Transverse colon (tissue), 4 donors: ENCODE results near the gene NOPCHAP1. TPM values are rescaled to one million over a fixed set of nuclear protein-coding genes. Genes with fewer than 3 reads are reported as not detected.
A peak's percentile ranks its signal among the peaks of the same experiment; 100 is the strongest.
"Not testable (repeated sequence)": the region's sequence is repeated elsewhere in the genome, so short reads cannot be mapped to it uniquely, and the experiment has no call there.

Experiments used
- DNase-seq: peaks from one replicate; pipeline ENCODE4 v3.0.0-alpha.2; 2019
- H3K27ac ChIP-seq, 4 donors: fragments of 200-600 bp; sonication (generic); 2 replicates each; pipeline ENCODE4 v1.5.1; 2016 to 2018; ENCODE audit warnings: inconsistent platforms in 4 of 4
- H3K27me3 ChIP-seq: fragments of 200-600 bp; sonication (generic); 2 replicates; pipeline ENCODE4 v1.5.1; 2017; ENCODE audit warnings: inconsistent platforms
- H3K36me3 ChIP-seq, 4 donors: fragments of 200-600 bp; sonication (generic); 2 replicates each; pipeline ENCODE4 v1.5.1; 2017 to 2019; ENCODE audit warnings: inconsistent platforms in 4 of 4
- H3K4me1 ChIP-seq, 4 donors: fragments of 200-600 bp; sonication (generic); 2 replicates each; pipeline ENCODE4 v1.5.1; 2017 to 2020; ENCODE audit warnings: inconsistent platforms in 4 of 4
- H3K4me3 ChIP-seq, 4 donors: fragments of 200-600 bp; sonication (generic); 1 replicate in 1 of 4; 2 replicates in 3 of 4; pipeline versions ENCODE4 v1.5.1 to v1.6.1; 2017 to 2019; ENCODE audit warnings: inconsistent platforms in 4 of 4
- H3K9me3 ChIP-seq, 2 donors: fragments of 200-600 bp; sonication (generic); 2 replicates each; pipeline ENCODE4 v1.5.1; 2017 to 2019; ENCODE audit warnings: inconsistent platforms in 2 of 2
- EP300 ChIP-seq: sonication (generic); formaldehyde crosslinking; IDR thresholded peaks from one replicate; pipeline ENCODE4 v1.6.1; 2017; ENCODE audit warnings: antibody characterized with exemption, low read depth
- POLR2A ChIP-seq: fragments of 450-650 bp; IDR thresholded peaks from one replicate; pipeline ENCODE4 v1.6.1; 2016; ENCODE audit warnings: antibody characterized with exemption, mild to moderate bottlenecking, moderate library complexity
- POLR2AphosphoS5 ChIP-seq, 3 donors: sonication (generic); formaldehyde crosslinking; IDR thresholded peaks; one replicate each; pipeline ENCODE4 v1.6.1; 2016; ENCODE audit warnings: antibody characterized with exemption in 3 of 3
- WGBS, 2 donors: methylation state at CpG; one replicate each; pipeline ENCODE4 v1.1.5; 2018; ENCODE audit warnings: low coverage in 1 of 2; 5-methylcytosine and 5-hydroxymethylcytosine counted together
- in situ Hi-C, 4 donors: fragments of 200-750 bp; cut with MboI; loops; one replicate each; pipeline versions ENCODE4 v1.15.0 to v1.15.1; 2017; ENCODE audit warnings: low sequenced_read_pairs in 3 of 4, low pct_ligation_motif_present in 1 of 4, low pct_unique_long_range_greater_than_20kb in 1 of 4
- intact Hi-C: fragments of 100-400 bp; cut with DNase I; formaldehyde crosslinking; loops from one replicate; pipeline ENCODE4 v1.15.1; 2023; ENCODE audit warnings: low total_unique reads
- total RNA-seq, 4 donors: library from RNA; depleted of rRNA; stranded (reverse); fragments of >200 nt; gene quantifications; one replicate each; pipeline ENCODE4 v1.1.0, GENCODE V29; 2016
- TF ChIP-seq, protein P1 (sequence below), 5 experiments: fragments of 200-600 bp in 3 of 5; fragments of 450-650 bp in 2 of 5; sonication (generic) in 3 of 5; IDR thresholded peaks; 1 replicate in 2 of 5; 2 replicates in 3 of 5; pipeline ENCODE4 v1.5.1; 2016 to 2017; ENCODE audit warnings: antibody characterized with exemption in 5 of 5, inconsistent platforms in 3 of 5, mild to moderate bottlenecking in 2 of 5, moderate library complexity in 1 of 5

The NOPCHAP1 gene
- total RNA-seq, 4 donors from 2014 or later, result 0.37 to 5.7 (median 2.2) TPM

DNA sequence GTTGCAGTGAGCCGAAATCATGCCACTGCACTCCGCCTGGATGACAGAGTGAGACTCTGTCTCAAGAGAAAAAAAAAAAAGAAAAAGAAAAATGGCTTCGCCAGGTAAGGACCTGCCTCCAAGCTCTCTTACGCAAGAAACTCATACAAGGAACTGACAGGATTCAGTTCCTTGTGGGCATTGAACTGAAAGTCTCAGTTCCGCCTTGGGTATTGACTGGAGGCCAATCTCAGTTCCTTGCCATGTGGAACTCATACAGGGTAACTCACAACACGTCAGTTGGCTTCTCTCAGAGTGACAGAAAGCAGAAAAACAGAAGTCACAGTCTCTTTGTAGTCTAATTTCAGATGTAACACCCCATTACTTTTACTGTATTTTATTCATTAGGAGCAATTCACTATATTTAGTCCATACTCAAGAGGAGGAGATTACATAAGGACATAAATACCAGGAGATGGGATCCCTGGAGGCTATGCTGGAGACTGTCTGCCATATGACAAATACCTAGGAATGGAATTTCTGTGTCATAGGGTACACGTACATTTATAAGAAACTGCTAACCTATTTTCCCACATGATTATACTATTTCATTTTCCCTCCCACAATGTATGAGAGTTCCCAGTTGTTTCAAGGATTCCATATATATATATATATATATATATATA, 11.4 kb upstream of the NOPCHAP1 start:
- Histone ChIP-seq H3K4me1 (no peaks in the 10 kb centered on the region), H3K4me3 (no peak overlapping the region), H3K27me3 (no peaks in the 10 kb centered on the region), H3K9me3 (no peaks in the 10 kb centered on the region), H3K36me3 (no peaks in the 10 kb centered on the region), H3K27ac (no peak overlapping the region)
- TF ChIP-seq, protein P1, sequence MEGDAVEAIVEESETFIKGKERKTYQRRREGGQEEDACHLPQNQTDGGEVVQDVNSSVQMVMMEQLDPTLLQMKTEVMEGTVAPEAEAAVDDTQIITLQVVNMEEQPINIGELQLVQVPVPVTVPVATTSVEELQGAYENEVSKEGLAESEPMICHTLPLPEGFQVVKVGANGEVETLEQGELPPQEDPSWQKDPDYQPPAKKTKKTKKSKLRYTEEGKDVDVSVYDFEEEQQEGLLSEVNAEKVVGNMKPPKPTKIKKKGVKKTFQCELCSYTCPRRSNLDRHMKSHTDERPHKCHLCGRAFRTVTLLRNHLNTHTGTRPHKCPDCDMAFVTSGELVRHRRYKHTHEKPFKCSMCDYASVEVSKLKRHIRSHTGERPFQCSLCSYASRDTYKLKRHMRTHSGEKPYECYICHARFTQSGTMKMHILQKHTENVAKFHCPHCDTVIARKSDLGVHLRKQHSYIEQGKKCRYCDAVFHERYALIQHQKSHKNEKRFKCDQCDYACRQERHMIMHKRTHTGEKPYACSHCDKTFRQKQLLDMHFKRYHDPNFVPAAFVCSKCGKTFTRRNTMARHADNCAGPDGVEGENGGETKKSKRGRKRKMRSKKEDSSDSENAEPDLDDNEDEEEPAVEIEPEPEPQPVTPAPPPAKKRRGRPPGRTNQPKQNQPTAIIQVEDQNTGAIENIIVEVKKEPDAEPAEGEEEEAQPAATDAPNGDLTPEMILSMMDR (IDR thresholded peaks at IDR 0.05), result no peak
- TF ChIP-seq EP300 (no peak), POLR2AphosphoS5 (IDR thresholded peaks at IDR 0.05) (no peak), POLR2A (no peak)
- 79 to 80% methylated on average over 3 to 7 of the region's 7 CpGs for WGBS, 2 donors
- intact Hi-C loops, result no loop called here
- in situ Hi-C loops, result no loop called here
- peak; percentile 40 for DNase-seq

DNA sequence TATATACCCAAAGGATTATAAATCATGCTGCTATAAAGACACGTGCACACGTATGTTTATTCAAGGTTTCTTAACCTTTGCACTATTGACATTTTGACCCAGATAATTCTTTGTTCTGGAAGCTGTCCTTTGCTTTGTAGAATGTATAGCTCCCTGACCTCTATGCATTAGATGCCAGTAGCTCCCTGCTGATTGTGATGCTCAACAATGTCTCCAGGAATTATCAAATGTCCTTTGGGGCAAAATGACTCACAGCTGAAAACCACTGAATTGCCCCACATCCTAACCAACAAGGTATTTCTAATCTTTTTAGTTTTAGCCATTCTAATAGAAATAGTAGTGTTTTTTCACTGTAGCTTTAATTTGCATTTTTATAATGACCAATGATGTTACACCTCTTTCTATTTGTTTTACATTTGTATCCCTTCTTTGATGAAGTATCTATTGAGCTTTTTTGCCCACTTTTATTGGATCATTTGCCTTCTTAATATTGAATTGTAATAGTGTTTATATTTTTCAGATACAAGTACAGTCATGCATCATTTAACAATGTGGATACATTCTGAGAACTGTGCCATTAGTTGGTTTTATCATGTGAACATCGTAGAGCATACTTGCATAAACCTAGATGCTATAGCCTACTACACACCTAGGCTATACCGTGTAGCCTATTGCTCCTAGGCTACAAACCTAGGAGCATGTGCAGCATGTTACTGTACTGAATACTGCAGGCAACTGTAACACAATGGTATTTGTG, 10.4 kb upstream of the NOPCHAP1 start:
- no peak for TF ChIP-seq POLR2A
- no peak for TF ChIP-seq POLR2AphosphoS5 (IDR thresholded peaks at IDR 0.05)
- no peak for TF ChIP-seq EP300
- TF ChIP-seq, protein P1 (IDR thresholded peaks at IDR 0.05), result no peak
- WGBS, 2 donors, result 86% methylated on average over 1 of the region's 4 CpGs; no CpG with 5 or more reads in 1 of the 2 donors
- no peak for DNase-seq
- H3K27ac ChIP-seq, result no peak overlapping the region
- no peaks in the 10 kb centered on the region for H3K27me3 ChIP-seq
- H3K4me3 ChIP-seq, result no peak overlapping the region
- in situ Hi-C loops, result no loop called here
- no peaks in the 10 kb centered on the region for H3K4me1 ChIP-seq
- H3K9me3 ChIP-seq, result no peaks in the 10 kb centered on the region
- no peaks in the 10 kb centered on the region for H3K36me3 ChIP-seq
- intact Hi-C loops, result no loop called here

DNA sequence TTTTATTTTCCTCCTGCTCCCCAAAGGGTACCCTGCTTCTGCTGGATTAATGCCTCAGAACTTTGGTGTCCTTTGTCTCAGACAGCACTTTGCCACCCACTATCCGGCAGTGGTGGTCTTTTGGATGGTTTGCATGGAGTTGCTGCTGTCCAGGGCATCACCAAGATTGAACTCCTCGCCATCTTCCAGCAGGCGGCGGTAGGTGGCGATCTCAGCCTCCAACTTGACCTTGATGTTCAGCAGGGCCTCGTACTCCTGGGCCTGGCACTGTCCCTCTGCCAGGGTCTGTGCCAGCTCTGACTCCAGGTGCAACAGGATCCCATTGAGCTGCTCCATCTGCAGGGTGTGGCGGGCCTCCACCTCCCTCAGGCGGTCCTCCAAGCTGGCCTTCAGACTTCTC, 9.4 kb upstream of the NOPCHAP1 start:
- no peaks in the 10 kb centered on the region for H3K36me3 ChIP-seq
- DNase-seq, result no peak
- WGBS, 2 donors, result no CpG with 5 or more reads among the region's 8 CpGs
- in situ Hi-C loops (no loop called here), intact Hi-C loops (no loop called here)
- no peaks in the 10 kb centered on the region for H3K4me1 ChIP-seq
- no peaks in the 10 kb centered on the region for H3K27me3 ChIP-seq
- TF ChIP-seq, protein P1 (IDR thresholded peaks at IDR 0.05), result no peak
- TF ChIP-seq POLR2A (no peak), POLR2AphosphoS5 (IDR thresholded peaks at IDR 0.05) (no peak)
- no peaks in the 10 kb centered on the region for H3K9me3 ChIP-seq
- no peak overlapping the region for H3K27ac ChIP-seq
- no peak overlapping the region for H3K4me3 ChIP-seq

DNA sequence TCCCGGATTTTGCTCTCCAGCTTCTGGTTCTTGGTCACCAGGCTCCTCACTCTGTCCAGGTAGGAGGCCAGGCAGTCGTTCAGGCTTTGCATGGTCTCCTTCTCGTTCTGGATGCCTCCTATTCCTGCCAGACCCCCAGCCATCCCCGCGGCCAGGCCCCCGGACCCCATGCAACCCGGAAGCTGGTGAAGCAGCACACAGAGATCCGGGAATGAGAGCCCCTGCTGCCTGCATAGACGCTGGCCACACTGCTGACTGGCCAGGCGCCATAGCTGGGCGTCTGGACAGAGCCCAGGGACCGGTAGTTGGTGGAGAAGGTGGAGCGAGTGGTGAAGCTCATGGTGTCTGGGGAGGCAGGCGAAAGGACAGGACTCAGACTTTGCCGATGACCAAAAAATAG, 8.4 kb upstream of the NOPCHAP1 start:
- H3K27ac ChIP-seq, intact Hi-C loops, in situ Hi-C loops, H3K9me3 ChIP-seq, H3K36me3 ChIP-seq, H3K4me1 ChIP-seq, H3K4me3 ChIP-seq, DNase-seq, H3K27me3 ChIP-seq: not testable (repeated sequence)
- no CpG with 5 or more reads among the region's 15 CpGs for WGBS, 2 donors
